Caki2 (cell line): ENCODE measurements around the gene ZNF367. TPM values are rescaled to one million over a fixed set of nuclear protein-coding genes. Genes with fewer than 3 reads are reported as not detected.

ENCODE experiments used
- DNase-seq: peaks from one replicate; pipeline ENCODE4 v3.0.0-alpha.2; 2015; ENCODE audit warnings: low read depth
- in situ Hi-C: cut with HindIII; loops from 2 replicates; pipeline ENCODE4 v1.10.0; 2016; ENCODE audit warnings: low sequenced_read_pairs, low pct_unique_long_range_greater_than_20kb, mixed read lengths
- total RNA-seq: library from RNA; depleted of rRNA; stranded (reverse); fragments of >200 nt; shearing (Covaris generic); gene quantifications from 2 replicates; pipeline ENCODE4 v1.2.3, GENCODE V29; 2014; ENCODE audit warnings: low replicate concordance

Gene ZNF367
- total RNA-seq, 1 experiment from 2014 or later, result 22.4 TPM

- in situ Hi-C loops, result no loop called here
- no peak for DNase-seq
These were observed 23.8 kb upstream of the ZNF367 start for GRCh38 chr9:96441798-96442445.

- no peak for DNase-seq
- in situ Hi-C loops, result no loop called here
These were observed 22.6 kb upstream of the ZNF367 start for GRCh38 chr9:96440671-96441199.

GRCh38 chr9:96437454-96437853 lies 19.3 kb upstream of the ZNF367 start:
- in situ Hi-C loops, result no loop called here
- no peak for DNase-seq

- in situ Hi-C loops, result no loop called here
- DNase-seq, result no peak
These were observed 18.4 kb upstream of the ZNF367 start for GRCh38 chr9:96436456-96437126.

GRCh38 chr9:96436063-96436455 lies 17.9 kb upstream of the ZNF367 start:
- in situ Hi-C loops, result no loop called here
- DNase-seq, result no peak

GRCh38 chr9:96435345-96435744 lies 17.2 kb upstream of the ZNF367 start:
- in situ Hi-C loops, result no loop called here
- DNase-seq, result no peak

GRCh38 chr9:96430377-96430776 lies 12.2 kb upstream of the ZNF367 start:
- DNase-seq, result no peak
- in situ Hi-C loops, result no loop called here

- in situ Hi-C loops, result no loop called here
- no peak for DNase-seq
These were observed 11.6 kb upstream of the ZNF367 start for GRCh38 chr9:96429732-96430131.

- no peak for DNase-seq
- in situ Hi-C loops, result no loop called here
These were observed 7.5 kb upstream of the ZNF367 start for GRCh38 chr9:96425500-96426169.

- DNase-seq, result no peak
- in situ Hi-C loops, result no loop called here
These were observed 5.8 kb upstream of the ZNF367 start for GRCh38 chr9:96423985-96424336.

GRCh38 chr9:96423322-96423984 lies 5.3 kb upstream of the ZNF367 start:
- no peak for DNase-seq
- in situ Hi-C loops, result no loop called here

GRCh38 chr9:96420468-96421219 lies 2.5 kb upstream of the ZNF367 start:
- in situ Hi-C loops, result no loop called here
- DNase-seq, result peak; percentile 97

- in situ Hi-C loops, result no loop called here
- no peak for DNase-seq
These were observed 1.5 kb upstream of the ZNF367 start for GRCh38 chr9:96419691-96419969.

- in situ Hi-C loops, result no loop called here
- DNase-seq, result peak; percentile 83
These were observed 935 bp upstream of the ZNF367 start for GRCh38 chr9:96418920-96419690.

GRCh38 chr9:96417661-96418082 lies 498 bp downstream of the ZNF367 start:
- in situ Hi-C loops, result no loop called here

GRCh38 chr9:96417051-96417586 lies 1.1 kb downstream of the ZNF367 start:
- peak; percentile 80 for DNase-seq
- in situ Hi-C loops, result no loop called here

More at GRCh38 chr9:96417661-96418082, 498 bp downstream of the ZNF367 start:
- no peak for DNase-seq
